ENCODE results near the gene SLC1A7. TPM values are rescaled to one million over a fixed set of nuclear protein-coding genes. Genes with fewer than 3 reads are reported as not detected.

Gene SLC1A7
- polyA plus RNA-seq, 1 experiment: 0.63 TPM

DNA sequence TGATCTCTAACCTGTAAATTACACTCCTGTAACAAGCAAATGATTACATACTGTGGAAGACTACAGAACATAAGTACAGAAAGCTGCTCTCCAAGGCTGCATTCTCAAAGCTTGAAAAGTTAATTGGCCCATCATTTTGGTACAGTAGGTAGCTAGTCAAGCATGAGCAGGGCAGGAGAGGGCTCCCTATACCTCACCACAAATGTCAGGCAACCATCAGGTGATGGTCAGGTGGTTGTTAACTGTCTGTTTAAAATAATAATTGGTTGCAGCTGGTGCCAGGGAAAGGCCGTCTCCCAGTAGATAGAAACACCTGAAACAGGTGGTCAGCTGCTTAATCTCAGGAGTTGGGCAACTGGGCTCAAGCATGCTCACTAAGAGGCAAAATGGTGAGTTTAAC lies 13.1 kb upstream of the SLC1A7 start:
- ChIA-PET POLR2A (no interaction called here), CTCF (interaction anchor here (1.0 kb wide), 1 partner anchor 24 kb away, joined by 3 read pairs; no protein-coding TSS in a partner anchor)
- TF ChIP-seq, protein P1, sequence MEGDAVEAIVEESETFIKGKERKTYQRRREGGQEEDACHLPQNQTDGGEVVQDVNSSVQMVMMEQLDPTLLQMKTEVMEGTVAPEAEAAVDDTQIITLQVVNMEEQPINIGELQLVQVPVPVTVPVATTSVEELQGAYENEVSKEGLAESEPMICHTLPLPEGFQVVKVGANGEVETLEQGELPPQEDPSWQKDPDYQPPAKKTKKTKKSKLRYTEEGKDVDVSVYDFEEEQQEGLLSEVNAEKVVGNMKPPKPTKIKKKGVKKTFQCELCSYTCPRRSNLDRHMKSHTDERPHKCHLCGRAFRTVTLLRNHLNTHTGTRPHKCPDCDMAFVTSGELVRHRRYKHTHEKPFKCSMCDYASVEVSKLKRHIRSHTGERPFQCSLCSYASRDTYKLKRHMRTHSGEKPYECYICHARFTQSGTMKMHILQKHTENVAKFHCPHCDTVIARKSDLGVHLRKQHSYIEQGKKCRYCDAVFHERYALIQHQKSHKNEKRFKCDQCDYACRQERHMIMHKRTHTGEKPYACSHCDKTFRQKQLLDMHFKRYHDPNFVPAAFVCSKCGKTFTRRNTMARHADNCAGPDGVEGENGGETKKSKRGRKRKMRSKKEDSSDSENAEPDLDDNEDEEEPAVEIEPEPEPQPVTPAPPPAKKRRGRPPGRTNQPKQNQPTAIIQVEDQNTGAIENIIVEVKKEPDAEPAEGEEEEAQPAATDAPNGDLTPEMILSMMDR (IDR thresholded peaks at IDR 0.05; ENCODE audit: insufficient read depth, low read depth, low read length): no peak
- no peak for DNase-seq (ENCODE audit: low read depth)
- H3K4me3 ChIP-seq (ENCODE audit: low read depth, low read length): no peak overlapping the region
- no peaks in the 10 kb centered on the region for H3K36me3 ChIP-seq (ENCODE audit: control insufficient read depth, insufficient read depth, low read length)
- H3K27me3 ChIP-seq (ENCODE audit: control insufficient read depth, insufficient read depth, low read length): no peaks in the 10 kb centered on the region

DNA sequence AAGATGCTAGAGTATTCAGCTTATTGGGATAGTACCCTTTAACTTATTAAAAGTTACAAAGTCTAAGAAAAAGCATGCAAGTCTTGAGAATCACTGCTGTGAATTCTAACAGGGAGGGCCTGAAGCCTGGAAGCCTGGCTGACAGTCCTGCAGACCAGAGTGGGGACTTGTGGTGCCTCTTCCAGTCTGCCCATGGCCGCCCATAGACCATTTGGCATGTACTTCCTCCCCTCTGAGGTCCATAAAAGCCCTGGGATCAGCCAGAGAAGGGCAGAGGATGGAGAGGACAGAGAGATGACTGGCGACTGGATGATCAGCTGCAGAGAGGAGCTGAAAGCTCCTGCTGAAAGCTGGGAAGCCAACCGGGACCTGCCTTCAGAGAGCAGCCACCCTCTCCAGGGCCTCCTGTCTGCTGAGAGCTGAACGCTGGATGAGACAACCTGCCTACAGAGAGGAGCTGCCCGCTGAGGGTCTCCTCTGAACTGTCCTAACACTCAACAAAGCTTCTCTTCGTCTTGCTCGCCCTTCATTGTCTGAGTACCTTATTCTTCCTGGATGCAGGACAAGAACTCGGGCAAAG lies 12.5 kb upstream of the SLC1A7 start:
- no peak for DNase-seq (ENCODE audit: low read depth)
- ChIA-PET POLR2A (no interaction called here), CTCF (interaction anchor here (1.0 to 1.5 kb wide), 2 partner anchors 23 to 94 kb away, joined by 3 to 4 read pairs; no protein-coding TSS in a partner anchor)

DNA sequence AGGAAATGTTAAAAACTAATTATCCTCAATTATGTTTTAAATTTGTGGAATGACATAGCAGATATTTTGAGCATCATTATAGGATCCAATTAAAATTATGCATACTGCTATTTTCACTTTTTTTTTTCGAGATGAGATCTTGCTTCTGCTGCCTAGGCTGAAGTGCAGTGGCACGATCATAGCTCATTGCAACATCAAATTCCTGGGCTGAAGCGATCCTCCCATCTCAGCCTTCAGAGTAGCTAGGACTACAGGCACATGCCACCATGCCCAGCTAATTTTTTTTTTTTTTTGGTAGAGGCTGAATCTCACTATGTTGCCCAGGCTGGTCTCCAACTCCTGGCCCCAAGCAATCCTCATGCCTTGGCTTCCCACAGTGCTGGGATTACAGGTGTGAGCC lies 11.3 kb upstream of the SLC1A7 start:
- ChIA-PET POLR2A (no interaction called here), CTCF (interaction anchor here (1.5 kb wide), 1 partner anchor 93 kb away, joined by 4 read pairs; no protein-coding TSS in a partner anchor)
- TF ChIP-seq, protein P1 (IDR thresholded peaks at IDR 0.05; ENCODE audit: insufficient read depth, low read depth, low read length): no peak
- no peak overlapping the region for H3K4me3 ChIP-seq (ENCODE audit: low read depth, low read length)
- H3K36me3 ChIP-seq (ENCODE audit: control insufficient read depth, insufficient read depth, low read length): no peaks in the 10 kb centered on the region
- no peaks in the 10 kb centered on the region for H3K27me3 ChIP-seq (ENCODE audit: control insufficient read depth, insufficient read depth, low read length)
- DNase-seq (ENCODE audit: low read depth): no peak

More for the DNA sequence above, 12.5 kb upstream of the SLC1A7 start:
- Histone ChIP-seq H3K36me3 (ENCODE audit: control insufficient read depth, insufficient read depth, low read length) (no peaks in the 10 kb centered on the region), H3K27me3 (ENCODE audit: control insufficient read depth, insufficient read depth, low read length) (no peaks in the 10 kb centered on the region), H3K4me3 (ENCODE audit: low read depth, low read length) (no peak overlapping the region)
- TF ChIP-seq, protein P1 (IDR thresholded peaks at IDR 0.05; ENCODE audit: insufficient read depth, low read depth, low read length): no peak

DNA sequence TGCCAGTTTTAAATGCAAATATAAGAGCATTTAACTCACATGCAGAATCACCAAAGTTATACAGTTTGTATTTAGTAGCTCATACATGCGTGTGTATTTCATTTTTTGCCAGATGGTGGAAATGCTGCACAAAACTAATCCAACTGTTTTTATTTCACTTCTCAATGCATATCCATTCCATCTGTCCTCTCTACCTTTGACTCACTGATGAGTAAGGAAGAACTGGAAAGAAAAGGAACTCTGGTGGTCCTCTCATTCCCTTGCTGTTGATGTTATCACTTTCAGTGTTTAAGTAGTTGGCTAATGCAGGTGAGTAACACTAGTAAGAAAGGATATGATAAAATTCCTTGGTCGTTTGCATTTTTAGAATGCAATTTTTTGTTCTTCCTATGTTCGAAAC lies 5.7 kb upstream of the SLC1A7 start:
- CTCF ChIA-PET: interaction anchor here (1.9 kb wide), 1 partner anchor 16 kb away, joined by 6 read pairs; no protein-coding TSS in a partner anchor
- Histone ChIP-seq H3K36me3 (ENCODE audit: control insufficient read depth, insufficient read depth, low read length) (no peaks in the 10 kb centered on the region), H3K27me3 (ENCODE audit: control insufficient read depth, insufficient read depth, low read length) (no peaks in the 10 kb centered on the region), H3K4me3 (ENCODE audit: low read depth, low read length) (no peak overlapping the region)
- TF ChIP-seq, protein P1 (IDR thresholded peaks at IDR 0.05; ENCODE audit: insufficient read depth, low read depth, low read length): no peak
- no peak for DNase-seq (ENCODE audit: low read depth)
- POLR2A ChIA-PET: no interaction called here

DNA sequence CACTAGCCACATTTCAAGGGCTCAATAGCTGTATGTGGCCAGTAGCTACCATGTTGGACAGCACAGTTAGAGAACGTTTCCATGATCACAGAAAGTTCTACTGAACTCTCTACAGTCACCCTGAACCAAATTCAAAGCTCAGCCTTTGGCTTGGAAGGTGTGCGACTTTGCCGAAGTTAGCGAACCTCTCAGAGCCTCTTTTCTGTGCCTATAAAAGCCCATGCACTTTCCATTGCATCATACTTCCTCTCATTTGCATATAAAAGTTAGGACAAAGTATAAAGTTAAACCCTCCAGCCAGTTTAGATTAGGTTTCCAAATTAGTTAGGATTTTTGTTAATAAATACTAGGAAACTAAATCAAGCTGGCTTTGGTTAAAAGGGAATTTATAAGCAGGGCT lies 4.7 kb upstream of the SLC1A7 start:
- CTCF ChIA-PET: interaction anchor here (1.9 kb wide), 1 partner anchor 17 kb away, joined by 6 read pairs; no protein-coding TSS in a partner anchor
- Histone ChIP-seq H3K36me3 (ENCODE audit: control insufficient read depth, insufficient read depth, low read length) (no peaks in the 10 kb centered on the region), H3K4me3 (ENCODE audit: low read depth, low read length) (no peak overlapping the region), H3K27me3 (ENCODE audit: control insufficient read depth, insufficient read depth, low read length) (no peaks in the 10 kb centered on the region)
- POLR2A ChIA-PET: no interaction called here
- DNase-seq (ENCODE audit: low read depth): no peak
- TF ChIP-seq, protein P1 (IDR thresholded peaks at IDR 0.05; ENCODE audit: insufficient read depth, low read depth, low read length): no peak

Data from BJ (cell line).